Endothelial cell of umbilical vein (primary cell): ENCODE data around the gene GALNT14.

Experiments used
- CTCF ChIP-seq, 2 donors: IDR thresholded peaks; 1 replicate in 1 of 2; 2 replicates in 1 of 2; pipeline ENCODE4 v1.5.1; 2011; ENCODE audit warnings: low read length in 2 of 2, mild to moderate bottlenecking in 2 of 2, moderate library complexity in 2 of 2, control low read depth in 1 of 2, inconsistent platforms in 1 of 2, low read depth in 1 of 2; ENCODE audit not compliant: insufficient read depth in 1 of 2; ENCODE audit errors: extremely low read depth in 1 of 2
- EZH2 ChIP-seq: IDR thresholded peaks from 2 replicates; pipeline ENCODE4 v1.6.1; 2012; ENCODE audit warnings: borderline replicate concordance, low read depth, mild to moderate bottlenecking, moderate library complexity, low read length, inconsistent platforms; ENCODE audit not compliant: severe bottlenecking
- FOS ChIP-seq: IDR thresholded peaks from 2 replicates; pipeline ENCODE4 v1.6.1; 2011; ENCODE audit warnings: mild to moderate bottlenecking, low read length, moderate library complexity, borderline replicate concordance; ENCODE audit not compliant: insufficient read depth
- GATA2 ChIP-seq: IDR thresholded peaks from 2 replicates; pipeline ENCODE4 v1.7.0; 2011; ENCODE audit warnings: low read depth, mild to moderate bottlenecking, moderate library complexity, mixed read lengths, low read length; ENCODE audit not compliant: insufficient read length, insufficient read depth
- MAX ChIP-seq: IDR thresholded peaks from 2 replicates; pipeline ENCODE4 v1.6.1; 2011; ENCODE audit not compliant: insufficient read depth, insufficient read length
- MYC ChIP-seq: IDR thresholded peaks from one replicate; pipeline ENCODE4 v1.6.1; 2011; ENCODE audit warnings: mild to moderate bottlenecking, low read depth, low read length
- POLR2A ChIP-seq: IDR thresholded peaks from 2 replicates; pipeline ENCODE4 v1.6.1; 2012; ENCODE audit warnings: low read depth, mild to moderate bottlenecking, control low read depth, low read length
- POLR2AphosphoS5 ChIP-seq: IDR thresholded peaks from 2 replicates; pipeline ENCODE4 v1.6.1; 2012; ENCODE audit warnings: low read depth, mild to moderate bottlenecking, control low read depth, low read length, moderate library complexity; ENCODE audit not compliant: insufficient read depth

GRCh38 chr2:31023541-31023940 is 114.7 kb downstream of the GALNT14 start:
- TF ChIP-seq POLR2A = no peak
- TF ChIP-seq EZH2 = no peak
- TF ChIP-seq CTCF (IDR thresholded peaks at IDR 0.05; ENCODE audit: extremely low read depth in 1 of 2, insufficient read depth in 1 of 2, low read depth in 1 of 2, low read length in 2 of 2) = no peak
- no peak for TF ChIP-seq POLR2AphosphoS5
- no peak for TF ChIP-seq GATA2
- TF ChIP-seq MAX = no peak
- no peak for TF ChIP-seq FOS
- TF ChIP-seq MYC = no peak
